IPS-NIHi7 (cell line): Measurements from ENCODE around the gene CANT1.
A peak's percentile ranks its signal among the peaks of the same experiment; 100 is the strongest.
"Not testable (repeated sequence)": the region's sequence is repeated elsewhere in the genome, so short reads cannot be mapped to it uniquely, and the experiment has no call there.

ENCODE experiments used
- DNase-seq: peaks from one replicate; pipeline ENCODE4 v3.0.0; 2012; ENCODE audit warnings: mixed read lengths; ENCODE audit errors: extremely low spot score

Gene CANT1

GRCh38 chr17:79043191-79043930 is 33.8 kb upstream of the CANT1 start:
- DNase-seq, result no peak

- DNase-seq, result peak; percentile 72
Measured at GRCh38 chr17:79042421-79043190, 33.0 kb upstream of the CANT1 start.

- no peak for DNase-seq
Measured at GRCh38 chr17:79041723-79042420, 32.3 kb upstream of the CANT1 start.

GRCh38 chr17:79041041-79041570 is 31.5 kb upstream of the CANT1 start:
- no peak for DNase-seq

- no peak for DNase-seq
Measured at GRCh38 chr17:79039886-79040285, 30.3 kb upstream of the CANT1 start.

- DNase-seq, result no peak
Measured at GRCh38 chr17:79039171-79039570, 29.6 kb upstream of the CANT1 start.

- no peak for DNase-seq
Measured at GRCh38 chr17:79038545-79039135, 29.1 kb upstream of the CANT1 start.

- DNase-seq, result no peak
Measured at GRCh38 chr17:79036596-79036995, 27.0 kb upstream of the CANT1 start.

GRCh38 chr17:79036181-79036580 is 26.6 kb upstream of the CANT1 start:
- no peak for DNase-seq

GRCh38 chr17:79035686-79036085 is 26.1 kb upstream of the CANT1 start:
- DNase-seq, result no peak

- DNase-seq, result no peak
Measured at GRCh38 chr17:79034931-79035485, 25.4 kb upstream of the CANT1 start.

GRCh38 chr17:79033741-79034501 is 24.4 kb upstream of the CANT1 start:
- DNase-seq, result no peak

GRCh38 chr17:79033046-79033616 is 23.6 kb upstream of the CANT1 start:
- DNase-seq, result no peak

GRCh38 chr17:79031996-79032875 is 22.7 kb upstream of the CANT1 start:
- DNase-seq, result no peak

GRCh38 chr17:79030636-79031035 is 21.1 kb upstream of the CANT1 start:
- DNase-seq, result not testable (repeated sequence)

GRCh38 chr17:79029327-79030009 is 19.9 kb upstream of the CANT1 start:
- DNase-seq, result no peak

- no peak for DNase-seq
Measured at GRCh38 chr17:79028496-79029326, 19.1 kb upstream of the CANT1 start.

GRCh38 chr17:79027925-79028491 is 18.4 kb upstream of the CANT1 start:
- no peak for DNase-seq
